CD14-positive monocyte (primary cell): ENCODE data around the gene MFN2. TPM values are rescaled to one million over a fixed set of nuclear protein-coding genes. Genes with fewer than 3 reads are reported as not detected.

Experiments
- DNase-seq, 3 donors: peaks; one replicate each; pipeline ENCODE4 v3.0.0-alpha.2; 2011 to 2022
- H2AFZ ChIP-seq: 2 replicates; pipeline ENCODE4 v1.6.0; 2012; ENCODE audit warnings: mild to moderate bottlenecking, low read depth, low read length, inconsistent platforms; ENCODE audit not compliant: insufficient read depth, poor library complexity, severe bottlenecking
- H3K27ac ChIP-seq, 2 donors: 1 replicate in 1 of 2; 2 replicates in 1 of 2; pipeline ENCODE4 v1.5.1; 2012 to 2013; ENCODE audit warnings: low read length in 2 of 2, control low read depth in 1 of 2, inconsistent platforms in 1 of 2, low read depth in 1 of 2, mild to moderate bottlenecking in 1 of 2
- H3K27me3 ChIP-seq, 2 donors: one replicate each; pipeline versions ENCODE4 v1.6.0 to v1.6.1; 2011 to 2013; ENCODE audit warnings: low read length in 2 of 2; ENCODE audit not compliant: control insufficient read depth in 2 of 2, insufficient read depth in 2 of 2
- H3K36me3 ChIP-seq, 2 donors: replicated peaks in 1 of 2; 1 replicate in 1 of 2; 2 replicates in 1 of 2; pipeline versions ENCODE4 v1.5.1 to v1.6.1; 2012 to 2013; ENCODE audit warnings: low read length in 2 of 2, control low read depth in 1 of 2, inconsistent platforms in 1 of 2, mild to moderate bottlenecking in 1 of 2; ENCODE audit not compliant: insufficient read depth in 2 of 2, control insufficient read depth in 1 of 2
- H3K4me1 ChIP-seq, 2 donors: 1 replicate in 1 of 2; 2 replicates in 1 of 2; pipeline versions ENCODE4 v1.5.1 to v1.6.1; 2012 to 2013; ENCODE audit warnings: low read length in 2 of 2, control low read depth in 1 of 2, inconsistent platforms in 1 of 2, mild to moderate bottlenecking in 1 of 2, moderate library complexity in 1 of 2; ENCODE audit not compliant: insufficient read depth in 2 of 2, control insufficient read depth in 1 of 2
- H3K4me2 ChIP-seq: replicated peaks from 2 replicates; pipeline ENCODE3; 2012; ENCODE audit warnings: low read length, moderate library complexity, mild to moderate bottlenecking; ENCODE audit not compliant: poor library complexity, severe bottlenecking; ENCODE audit errors: extremely low read depth
- H3K4me3 ChIP-seq, 3 experiments: fragments of 200-600 bp in 1 of 3; sonication (generic) in 1 of 3; replicated peaks in 1 of 3; 1 replicate in 2 of 3; 2 replicates in 1 of 3; pipeline ENCODE4 v1.5.1; 2011 to 2013; ENCODE audit warnings: low read length in 3 of 3, mild to moderate bottlenecking in 3 of 3, control low read depth in 2 of 3, low read depth in 2 of 3, inconsistent platforms in 1 of 3, moderate library complexity in 1 of 3
- H3K79me2 ChIP-seq: 2 replicates; pipeline ENCODE4 v1.6.0; 2012; ENCODE audit warnings: mild to moderate bottlenecking, control low read depth, inconsistent platforms, low read length, moderate library complexity; ENCODE audit not compliant: insufficient read depth
- H3K9ac ChIP-seq: 2 replicates; pipeline ENCODE4 v1.6.0; 2017; ENCODE audit warnings: low read length, mild to moderate bottlenecking; ENCODE audit not compliant: insufficient read depth, poor library complexity, severe bottlenecking
- H3K9me3 ChIP-seq, 2 donors: replicated peaks in 1 of 2; 1 replicate in 1 of 2; 2 replicates in 1 of 2; pipeline versions ENCODE4 v1.5.1 to v1.6.1; 2012 to 2013; ENCODE audit warnings: low read length in 2 of 2, control low read depth in 1 of 2; ENCODE audit not compliant: control insufficient read depth in 1 of 2, insufficient read depth in 1 of 2
- H4K20me1 ChIP-seq: 2 replicates; pipeline ENCODE4 v1.6.0; 2012; ENCODE audit warnings: mild to moderate bottlenecking, low read length, control low read depth, moderate library complexity; ENCODE audit not compliant: insufficient read depth
- H3K27ac Mint-ChIP-seq, 7 donors: one replicate each; pipeline ENCODE4 v1.8.0; 2020; ENCODE audit warnings: mild to moderate bottlenecking in 7 of 7, mixed read lengths in 7 of 7, moderate library complexity in 6 of 7, inconsistent platforms in 2 of 7
- H3K27me3 Mint-ChIP-seq, 3 donors: one replicate each; pipeline ENCODE4 v1.8.0; 2021 to 2022; ENCODE audit warnings: low read depth in 3 of 3, mild to moderate bottlenecking in 3 of 3, mixed read lengths in 3 of 3, moderate library complexity in 3 of 3, inconsistent platforms in 1 of 3
- H3K36me3 Mint-ChIP-seq, 2 donors: one replicate each; pipeline ENCODE4 v1.8.0; 2020; ENCODE audit warnings: mixed read lengths in 2 of 2, inconsistent platforms in 1 of 2, mild to moderate bottlenecking in 1 of 2
- H3K4me1 Mint-ChIP-seq: one replicate; pipeline ENCODE4 v1.8.0; 2020; ENCODE audit warnings: mild to moderate bottlenecking, mixed read lengths
- H3K4me3 Mint-ChIP-seq, 2 donors: one replicate each; pipeline ENCODE4 v1.8.0; 2020; ENCODE audit warnings: mild to moderate bottlenecking in 2 of 2, mixed read lengths in 2 of 2, moderate library complexity in 1 of 2
- H3K9me3 Mint-ChIP-seq, 7 donors: one replicate each; pipeline ENCODE4 v1.8.0; 2020 to 2022; ENCODE audit warnings: mixed read lengths in 7 of 7, mild to moderate bottlenecking in 6 of 7, moderate library complexity in 6 of 7, inconsistent platforms in 2 of 7
- WGBS: methylation state at CpG from one replicate; pipeline ENCODE4 v1.1.5; 2013; ENCODE audit warnings: missing lambda C conversion rate; ENCODE audit not compliant: insufficient coverage; 5-methylcytosine and 5-hydroxymethylcytosine counted together
- intact Hi-C, 2 donors: fragments of 100-400 bp; cut with micrococcal nuclease; formaldehyde crosslinking; loops; one replicate each; pipeline versions ENCODE4 v1.15.0 to v1.15.1; 2023
- polyA plus RNA-seq, 3 donors: library from polyadenylated mRNA; depleted of rRNA in 1 of 3; unstranded in 2 of 3; stranded (reverse) in 1 of 3; fragments of 300-500 nt in 2 of 3; fragments of >200 nt in 1 of 3; fragmentation: Illumina TruSeq in 2 of 3; gene quantifications; 1 replicate in 2 of 3; 2 replicates in 1 of 3; pipeline ENCODE4 v1.2.3, GENCODE V29; 2012 to 2021
- TF ChIP-seq, protein P1 (sequence below): fragments of 200-600 bp; IDR thresholded peaks from one replicate; pipeline ENCODE4 v1.8.0; 2022; ENCODE audit warnings: antibody characterized with exemption, mild to moderate bottlenecking

Gene MFN2
- polyA plus RNA-seq, 3 donors: 26.3 to 35.8 (median 30.3) TPM

DNA sequence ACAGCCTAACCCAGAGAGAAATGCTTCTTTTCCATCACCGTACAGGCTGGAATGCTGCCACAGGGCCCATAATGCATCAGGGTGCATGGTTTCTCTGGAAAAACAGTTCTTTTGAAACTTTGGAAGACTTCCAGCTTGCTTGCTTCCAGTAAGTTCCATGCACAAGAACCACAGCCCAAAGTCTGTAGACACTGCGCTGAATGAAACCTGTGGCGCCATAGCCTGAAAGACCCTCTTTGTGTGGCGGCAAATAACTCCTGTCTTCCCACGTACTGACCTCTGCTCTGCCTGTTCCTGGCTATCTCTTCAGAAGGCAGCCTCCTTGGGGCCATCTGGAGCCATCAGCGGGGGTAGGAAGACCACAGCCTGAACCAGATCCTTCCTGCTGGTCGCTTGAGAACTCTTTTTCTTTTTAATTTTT, 54.1 kb downstream of the MFN2 start:
- Histone ChIP-seq H3K79me2 (no peaks in the 10 kb centered on the region), H2AFZ (no peak overlapping the region), H3K4me2 (no peak overlapping the region), H3K36me3 (peaks cover 28 to 35% of the 10 kb centered on the region in 2 donors), H3K4me1 (peaks cover 9 to 10% of the 10 kb centered on the region in 2 donors), H3K9ac (no peak overlapping the region), H3K27ac (peak overlapping the region in 1 of 2 donors; percentile 58), H3K9me3 (no peaks in the 10 kb centered on the region), H3K4me3 (no peak overlapping the region), H4K20me1 (peaks cover 18% of the 10 kb centered on the region), H3K27me3 (no peaks in the 10 kb centered on the region)
- Mint-ChIP-seq H3K9me3 (no peaks in the 10 kb centered on the region), H3K27ac (peak overlapping the region in 1 of 7 donors; percentile 35), H3K4me3 (no peak overlapping the region), H3K4me1 (peaks cover 18% of the 10 kb centered on the region), H3K36me3 (peaks cover 31 to 37% of the 10 kb centered on the region in 2 donors), H3K27me3 (peaks cover 0 to 1% (median 0%) of the 10 kb centered on the region in 3 donors)
- intact Hi-C loops: no loop called here
- TF ChIP-seq, protein P1, sequence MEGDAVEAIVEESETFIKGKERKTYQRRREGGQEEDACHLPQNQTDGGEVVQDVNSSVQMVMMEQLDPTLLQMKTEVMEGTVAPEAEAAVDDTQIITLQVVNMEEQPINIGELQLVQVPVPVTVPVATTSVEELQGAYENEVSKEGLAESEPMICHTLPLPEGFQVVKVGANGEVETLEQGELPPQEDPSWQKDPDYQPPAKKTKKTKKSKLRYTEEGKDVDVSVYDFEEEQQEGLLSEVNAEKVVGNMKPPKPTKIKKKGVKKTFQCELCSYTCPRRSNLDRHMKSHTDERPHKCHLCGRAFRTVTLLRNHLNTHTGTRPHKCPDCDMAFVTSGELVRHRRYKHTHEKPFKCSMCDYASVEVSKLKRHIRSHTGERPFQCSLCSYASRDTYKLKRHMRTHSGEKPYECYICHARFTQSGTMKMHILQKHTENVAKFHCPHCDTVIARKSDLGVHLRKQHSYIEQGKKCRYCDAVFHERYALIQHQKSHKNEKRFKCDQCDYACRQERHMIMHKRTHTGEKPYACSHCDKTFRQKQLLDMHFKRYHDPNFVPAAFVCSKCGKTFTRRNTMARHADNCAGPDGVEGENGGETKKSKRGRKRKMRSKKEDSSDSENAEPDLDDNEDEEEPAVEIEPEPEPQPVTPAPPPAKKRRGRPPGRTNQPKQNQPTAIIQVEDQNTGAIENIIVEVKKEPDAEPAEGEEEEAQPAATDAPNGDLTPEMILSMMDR: no peak
- DNase-seq: no peak
- WGBS: 44% methylated on average over 6 of the region's 7 CpGs

DNA sequence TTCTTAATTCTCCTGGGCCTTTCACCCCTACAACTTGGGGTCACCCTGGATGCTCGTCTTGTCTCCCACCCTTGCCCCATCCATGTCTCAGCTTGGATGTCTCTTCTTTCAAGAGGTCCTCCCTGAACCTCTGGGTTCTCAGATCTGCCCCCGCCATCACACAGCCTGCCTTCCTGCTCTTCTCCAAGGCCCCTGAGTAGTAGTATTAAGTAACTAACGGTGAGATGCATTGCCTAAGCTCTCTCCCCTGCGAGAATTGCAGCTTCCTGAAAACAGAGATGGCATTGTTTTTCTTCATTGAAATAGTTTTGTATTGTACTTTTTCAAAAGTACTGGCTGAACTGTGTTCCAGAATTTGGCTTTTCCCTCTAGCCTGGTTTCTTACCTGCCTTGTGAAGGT, 55.1 kb downstream of the MFN2 start:
- peaks cover 10% of the 10 kb centered on the region for H4K20me1 ChIP-seq
- H3K27me3 ChIP-seq: no peaks in the 10 kb centered on the region
- H3K9ac ChIP-seq: peak overlapping the region; percentile 18
- H3K9me3 Mint-ChIP-seq: no peaks in the 10 kb centered on the region
- peaks cover 18% of the 10 kb centered on the region for H3K4me1 Mint-ChIP-seq
- H3K9me3 ChIP-seq: no peaks in the 10 kb centered on the region
- TF ChIP-seq, protein P1: no peak
- H2AFZ ChIP-seq: no peak overlapping the region
- H3K36me3 Mint-ChIP-seq: peaks cover 23 to 28% of the 10 kb centered on the region in 2 donors
- H3K36me3 ChIP-seq: peaks cover 19 to 26% of the 10 kb centered on the region in 2 donors
- H3K4me1 ChIP-seq: peaks cover 9 to 10% of the 10 kb centered on the region in 2 donors
- no peaks in the 10 kb centered on the region for H3K79me2 ChIP-seq
- H3K4me3 Mint-ChIP-seq: no peak overlapping the region
- H3K4me2 ChIP-seq: no peak overlapping the region
- H3K4me3 ChIP-seq: no peak overlapping the region
- DNase-seq: no peak
- intact Hi-C loops: no loop called here
- H3K27ac ChIP-seq: peak overlapping the region in 1 of 2 donors; percentile 27
- WGBS: 20% methylated on average over 1 of the region's 4 CpGs
- H3K27ac Mint-ChIP-seq: peak overlapping the region in 5 of 7 donors; percentile 50 to 89 (median 78)
- peaks cover 0 to 1% (median 0%) of the 10 kb centered on the region in 3 donors for H3K27me3 Mint-ChIP-seq
